Epidermal melanocyte (primary cell): Measurements from ENCODE around the gene HAO1.
A peak's percentile ranks its signal among the peaks of the same experiment; 100 is the strongest.
"Not testable (repeated sequence)": the region's sequence is repeated elsewhere in the genome, so short reads cannot be mapped to it uniquely, and the experiment has no call there.

ENCODE experiments used
- DNase-seq: peaks from one replicate; pipeline ENCODE4 v3.0.0; 2011; ENCODE audit warnings: low spot score; ENCODE audit not compliant: insufficient read length

The HAO1 gene

GRCh38 chr20:7940341-7940740 lies at the start of gene HAO1:
Gene HAO1 (minus strand): TSS chr20:7940458. CDS start chr20:7940422, 36 bp downstream.
- DNase-seq, result no peak

GRCh38 chr20:7989379-7989778 lies 49.1 kb upstream of the HAO1 start:
- no peak for DNase-seq

GRCh38 chr20:7985916-7986315 lies 45.7 kb upstream of the HAO1 start:
- DNase-seq, result no peak

GRCh38 chr20:7984192-7984591 lies 43.9 kb upstream of the HAO1 start:
- DNase-seq, result no peak

GRCh38 chr20:7981374-7981773 lies 41.1 kb upstream of the HAO1 start:
- no peak for DNase-seq

- peak; percentile 64 for DNase-seq
Observed at GRCh38 chr20:7980332-7981046, 40.2 kb upstream of the HAO1 start.

GRCh38 chr20:7977709-7978108 lies 37.5 kb upstream of the HAO1 start:
- DNase-seq, result no peak

- no peak for DNase-seq
Observed at GRCh38 chr20:7975851-7976414, 35.7 kb upstream of the HAO1 start.

- no peak for DNase-seq
Observed at GRCh38 chr20:7974785-7975435, 34.7 kb upstream of the HAO1 start.

- no peak for DNase-seq
Observed at GRCh38 chr20:7971536-7972280, 31.4 kb upstream of the HAO1 start.

- no peak for DNase-seq
Observed at GRCh38 chr20:7967199-7967844, 27.1 kb upstream of the HAO1 start.

- DNase-seq, result no peak
Observed at GRCh38 chr20:7966176-7966575, 25.9 kb upstream of the HAO1 start.

GRCh38 chr20:7959484-7959883 lies 19.2 kb upstream of the HAO1 start:
- no peak for DNase-seq

- DNase-seq, result not testable (repeated sequence)
Observed at GRCh38 chr20:7956561-7956960, 16.3 kb upstream of the HAO1 start.

- DNase-seq, result no peak
Observed at GRCh38 chr20:7950387-7950786, 10.1 kb upstream of the HAO1 start.

- DNase-seq, result no peak
Observed at GRCh38 chr20:7943891-7944290, 3.6 kb upstream of the HAO1 start.

GRCh38 chr20:7939663-7940062 lies 595 bp downstream of the HAO1 start:
- DNase-seq, result no peak

GRCh38 chr20:7938058-7938457 lies 2.2 kb downstream of the HAO1 start:
- no peak for DNase-seq

GRCh38 chr20:7937328-7937727 lies 2.9 kb downstream of the HAO1 start:
- no peak for DNase-seq

GRCh38 chr20:7935027-7935551 lies 5.2 kb downstream of the HAO1 start:
- DNase-seq, result no peak

GRCh38 chr20:7933346-7933745 lies 6.9 kb downstream of the HAO1 start:
- no peak for DNase-seq
